Bronchial epithelial cell (primary cell): ENCODE data around the gene EP400. TPM values are rescaled to one million over a fixed set of nuclear protein-coding genes. Genes with fewer than 3 reads are reported as not detected.

Experiments used
- DNase-seq: peaks from one replicate; pipeline ENCODE4 v3.0.0-alpha.2; 2010; ENCODE audit warnings: low read depth
- FAIRE-seq: peaks from 2 replicates; lab custom pipeline; 2011; peaks lifted over from hg19 to GRCh38; lab: Jason Lieb, UNC
- H3K27me3 ChIP-seq: 2 replicates; pipeline ENCODE4 v1.5.1; 2011; ENCODE audit warnings: low read length; ENCODE audit not compliant: control insufficient read depth, insufficient read depth
- H3K36me3 ChIP-seq: 2 replicates; pipeline ENCODE4 v1.5.1; 2011; ENCODE audit warnings: low read length; ENCODE audit not compliant: control insufficient read depth, insufficient read depth
- H3K4me3 ChIP-seq: 2 replicates; pipeline ENCODE4 v1.5.1; 2011; ENCODE audit warnings: mild to moderate bottlenecking, low read depth, low read length, control low read depth
- total RNA-seq: library from RNA; depleted of rRNA; stranded (reverse); fragments of >200 nt; gene quantifications from 2 replicates; pipeline ENCODE4 v1.2.1, GENCODE V29; 2014
- TF ChIP-seq, protein P1 (sequence below): IDR thresholded peaks from 2 replicates; pipeline ENCODE4 v1.5.1; 2011; ENCODE audit warnings: mild to moderate bottlenecking, moderate library complexity, low read length, control low read depth, inconsistent platforms; ENCODE audit not compliant: insufficient read depth, severe bottlenecking

The EP400 gene
- total RNA-seq, 1 donor from 2014 or later, result 5.8 TPM

- FAIRE-seq, result no peak
- no peak for DNase-seq
- TF ChIP-seq, protein P1, sequence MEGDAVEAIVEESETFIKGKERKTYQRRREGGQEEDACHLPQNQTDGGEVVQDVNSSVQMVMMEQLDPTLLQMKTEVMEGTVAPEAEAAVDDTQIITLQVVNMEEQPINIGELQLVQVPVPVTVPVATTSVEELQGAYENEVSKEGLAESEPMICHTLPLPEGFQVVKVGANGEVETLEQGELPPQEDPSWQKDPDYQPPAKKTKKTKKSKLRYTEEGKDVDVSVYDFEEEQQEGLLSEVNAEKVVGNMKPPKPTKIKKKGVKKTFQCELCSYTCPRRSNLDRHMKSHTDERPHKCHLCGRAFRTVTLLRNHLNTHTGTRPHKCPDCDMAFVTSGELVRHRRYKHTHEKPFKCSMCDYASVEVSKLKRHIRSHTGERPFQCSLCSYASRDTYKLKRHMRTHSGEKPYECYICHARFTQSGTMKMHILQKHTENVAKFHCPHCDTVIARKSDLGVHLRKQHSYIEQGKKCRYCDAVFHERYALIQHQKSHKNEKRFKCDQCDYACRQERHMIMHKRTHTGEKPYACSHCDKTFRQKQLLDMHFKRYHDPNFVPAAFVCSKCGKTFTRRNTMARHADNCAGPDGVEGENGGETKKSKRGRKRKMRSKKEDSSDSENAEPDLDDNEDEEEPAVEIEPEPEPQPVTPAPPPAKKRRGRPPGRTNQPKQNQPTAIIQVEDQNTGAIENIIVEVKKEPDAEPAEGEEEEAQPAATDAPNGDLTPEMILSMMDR, result no peak
- Histone ChIP-seq H3K36me3 (peaks cover 32% of the 10 kb centered on the region), H3K4me3 (no peak overlapping the region), H3K27me3 (no peaks in the 10 kb centered on the region)
Measured at GRCh38 chr12:132064631-132065030, 114.9 kb downstream of the EP400 start.

DNA sequence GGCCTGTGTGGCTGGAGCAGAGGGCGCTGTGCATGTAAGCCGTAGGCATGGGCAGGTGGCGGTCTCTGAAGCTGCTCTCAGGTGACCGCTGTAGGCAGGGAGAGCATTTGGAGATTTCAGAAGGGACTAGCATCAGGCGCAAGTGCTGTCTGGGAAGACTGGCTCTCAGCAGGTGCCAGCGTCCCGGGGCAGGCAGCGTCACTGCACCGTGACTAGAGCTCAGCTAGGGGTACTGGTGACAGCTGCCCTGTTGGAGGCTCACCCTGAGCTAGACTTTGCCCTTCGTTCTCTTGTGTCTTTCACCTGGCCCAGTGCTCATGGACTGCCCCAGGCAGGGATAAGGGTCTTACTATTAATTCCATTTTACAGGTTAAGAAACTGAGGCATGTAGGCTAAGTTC lies 115.5 kb downstream of the EP400 start:
- no peak for FAIRE-seq
- TF ChIP-seq, protein P1, result no peak
- no peak for DNase-seq
- Histone ChIP-seq H3K27me3 (no peaks in the 10 kb centered on the region), H3K36me3 (peaks cover 34% of the 10 kb centered on the region), H3K4me3 (no peak overlapping the region)

- no peak for DNase-seq
- peak; percentile 13 for FAIRE-seq
- Histone ChIP-seq H3K36me3 (peaks cover 34% of the 10 kb centered on the region), H3K27me3 (no peaks in the 10 kb centered on the region), H3K4me3 (no peak overlapping the region)
- TF ChIP-seq, protein P1, result no peak
Measured at GRCh38 chr12:132065609-132066344, 116.0 kb downstream of the EP400 start.

DNA sequence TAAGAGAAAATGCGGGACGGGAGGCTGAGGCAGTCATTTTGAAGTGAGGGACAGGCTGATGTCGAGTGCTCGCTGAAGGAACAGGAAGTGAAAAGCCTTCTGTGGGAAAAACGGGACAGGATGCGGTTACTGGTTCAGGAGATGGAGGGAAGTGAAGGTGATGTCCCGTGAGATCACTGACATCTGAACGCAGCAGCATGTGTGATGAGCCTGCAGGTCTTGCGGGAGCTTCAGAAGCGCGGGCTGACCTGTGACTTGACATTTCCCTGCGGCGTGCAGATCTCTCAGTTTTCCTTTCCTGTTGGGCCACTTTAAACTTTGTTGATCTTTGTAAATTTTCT lies 116.6 kb downstream of the EP400 start:
- Histone ChIP-seq H3K27me3 (no peaks in the 10 kb centered on the region), H3K36me3 (peaks cover 34% of the 10 kb centered on the region), H3K4me3 (no peak overlapping the region)
- FAIRE-seq (peak; percentile 23), DNase-seq (no peak)
- TF ChIP-seq, protein P1, result no peak

GRCh38 chr12:132066749-132067148 lies 117.0 kb downstream of the EP400 start:
- DNase-seq (no peak), FAIRE-seq (no peak)
- Histone ChIP-seq H3K4me3 (no peak overlapping the region), H3K36me3 (peaks cover 34% of the 10 kb centered on the region), H3K27me3 (no peaks in the 10 kb centered on the region)
- TF ChIP-seq, protein P1, result no peak

GRCh38 chr12:132067182-132067581 lies 117.4 kb downstream of the EP400 start:
- H3K36me3 ChIP-seq, result peaks cover 34% of the 10 kb centered on the region
- TF ChIP-seq, protein P1, result no peak
- no peak for DNase-seq
- no peak overlapping the region for H3K4me3 ChIP-seq
- H3K27me3 ChIP-seq, result no peaks in the 10 kb centered on the region
- FAIRE-seq, result no peak
